DMS79 treated with DMSO at 0.1 percent for 48 hours (cell line): ENCODE data around the gene TM9SF3.

Experiments used
- DNase-seq: peaks from one replicate; lab custom pipeline; 2025; lab: John Stamatoyannopoulos, UW

Gene TM9SF3

DNA sequence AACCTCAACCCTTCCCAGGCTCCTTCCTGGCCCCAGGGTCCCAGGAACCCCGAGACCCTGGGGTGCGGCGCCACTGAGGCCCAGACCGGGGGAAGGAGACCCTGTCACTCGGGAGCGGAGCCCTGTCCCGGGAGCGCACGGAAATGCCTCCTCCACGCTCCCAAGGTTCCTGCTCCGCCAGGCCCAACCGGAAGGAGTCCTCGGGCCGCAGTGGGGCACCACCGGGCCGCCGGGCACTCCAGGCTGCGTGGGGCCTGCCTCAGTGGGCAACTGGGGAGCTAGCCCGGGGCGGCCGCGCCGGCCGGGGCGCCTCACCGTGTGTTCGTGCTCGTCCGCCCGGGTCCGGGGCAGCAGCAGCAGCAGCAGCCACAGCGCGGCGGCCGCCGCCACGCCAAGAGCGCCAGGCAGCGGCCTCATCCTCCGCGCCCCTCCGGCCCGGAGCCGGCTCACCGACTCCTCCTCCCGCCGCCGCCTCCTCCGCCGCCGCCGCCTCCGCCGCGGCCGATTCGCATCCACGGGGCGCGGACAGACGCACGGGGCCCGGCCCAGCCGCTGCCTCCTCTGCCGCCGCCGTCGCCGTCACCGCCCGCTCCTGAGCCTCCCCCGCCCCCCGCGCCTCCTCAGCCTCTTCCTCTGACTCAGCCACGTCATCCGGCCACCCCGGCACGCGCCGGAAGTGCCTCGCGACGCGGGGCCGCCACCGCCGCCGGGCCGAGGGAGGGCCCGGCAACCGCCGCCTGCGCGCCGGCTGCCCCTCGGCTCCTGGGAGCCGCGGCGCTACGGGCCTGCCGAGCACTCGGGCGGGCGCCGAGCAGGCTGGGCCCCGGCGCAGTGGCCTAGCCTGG lies at the start of gene TM9SF3:
Gene TM9SF3, minus strand, starts transcription at position 594 of the 845 bp plus-strand sequence. Its CDS starts 177 bp downstream, at position 417.
- peak; percentile 38 for DNase-seq

DNA sequence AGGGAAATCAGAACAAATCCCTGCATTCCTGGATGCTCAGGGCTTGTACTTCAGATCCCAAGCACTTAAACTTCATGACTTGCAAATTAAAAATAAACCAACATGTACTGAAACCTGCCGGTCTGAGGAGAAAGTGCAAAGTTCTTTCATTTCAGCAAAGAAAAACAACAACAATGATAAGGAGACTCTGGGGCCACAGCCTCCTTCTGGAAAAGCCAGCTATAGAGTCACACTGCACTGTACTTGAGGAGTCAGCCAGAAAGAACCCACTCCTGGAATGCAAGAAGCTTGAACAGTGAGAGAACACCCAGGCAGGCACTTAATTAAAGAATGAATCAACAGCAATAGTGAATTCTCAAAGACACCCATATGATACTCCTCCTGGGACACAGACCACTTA lies 49.7 kb upstream of the TM9SF3 start:
- no peak for DNase-seq

DNA sequence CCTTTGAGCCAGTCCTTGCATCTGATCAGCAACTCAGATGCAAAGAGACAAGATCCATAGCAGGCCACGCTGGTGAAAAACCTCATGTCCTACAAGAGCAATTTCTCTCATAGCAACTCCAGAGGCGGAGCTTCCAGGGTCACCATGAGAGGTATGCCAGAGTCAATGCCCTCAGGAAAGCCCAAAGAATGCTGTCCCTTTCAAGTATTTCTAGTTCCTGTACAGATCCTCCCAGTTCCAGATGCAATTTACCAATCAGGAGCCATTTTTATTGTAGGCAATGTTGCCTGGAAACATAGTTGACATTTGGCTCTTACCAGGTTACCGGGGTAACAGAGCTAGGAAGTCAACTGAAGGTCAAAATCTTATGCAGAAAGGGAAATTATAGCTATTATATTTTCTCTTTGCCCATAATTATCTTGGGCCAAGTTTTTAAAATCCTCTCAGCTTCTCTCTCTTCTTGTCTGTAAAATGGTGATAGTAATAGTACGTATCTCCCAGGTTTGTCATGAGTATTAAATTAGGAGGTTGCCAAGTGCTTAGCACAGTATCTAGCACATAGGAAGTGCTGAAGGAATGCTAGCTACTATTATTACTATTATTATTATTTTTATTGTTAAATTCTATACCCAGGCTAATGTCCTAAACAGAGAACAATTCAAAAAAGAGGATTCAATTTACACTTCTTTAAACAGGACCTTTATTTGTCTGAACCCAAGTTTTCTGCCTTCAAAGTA lies 46.3 kb upstream of the TM9SF3 start:
- DNase-seq: no peak

DNA sequence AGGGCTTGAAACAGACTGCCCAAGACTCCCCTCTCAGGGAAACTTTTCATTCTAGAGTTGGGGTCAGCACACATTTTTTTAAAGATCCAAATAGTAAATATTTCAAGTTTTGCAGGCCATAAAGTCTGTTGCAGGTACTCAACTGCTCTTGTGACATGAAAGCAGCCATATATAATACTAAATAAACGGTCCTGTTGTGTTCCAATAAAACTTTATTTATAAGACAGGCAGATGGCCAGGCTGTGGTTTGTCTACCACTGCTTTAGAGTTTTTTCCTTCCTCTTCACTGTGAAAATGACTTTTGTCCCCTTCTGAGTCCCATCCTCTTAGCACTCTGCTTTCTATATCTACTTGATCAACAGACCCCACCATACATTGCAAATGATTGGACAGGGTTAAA lies 40.5 kb upstream of the TM9SF3 start:
- no peak for DNase-seq

DNA sequence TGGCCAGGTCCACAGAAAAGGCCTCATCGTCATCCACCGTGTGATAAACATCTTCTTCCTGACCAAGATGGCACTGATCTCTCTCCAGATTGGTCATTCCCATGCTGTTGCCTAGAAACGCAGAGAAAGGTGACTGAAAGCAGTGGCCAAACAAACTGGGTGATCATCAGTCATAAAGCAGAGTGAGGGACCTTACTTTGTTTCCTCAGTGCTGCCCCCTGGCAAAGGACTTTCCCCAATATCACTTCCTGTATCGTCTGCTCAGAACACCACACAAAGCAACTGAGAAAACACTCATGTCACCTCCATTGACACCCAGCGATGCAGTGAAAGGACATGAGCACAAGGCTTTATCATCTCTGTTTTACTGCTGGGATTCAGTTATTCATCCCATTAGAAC lies 40.0 kb upstream of the TM9SF3 start:
- no peak for DNase-seq

DNA sequence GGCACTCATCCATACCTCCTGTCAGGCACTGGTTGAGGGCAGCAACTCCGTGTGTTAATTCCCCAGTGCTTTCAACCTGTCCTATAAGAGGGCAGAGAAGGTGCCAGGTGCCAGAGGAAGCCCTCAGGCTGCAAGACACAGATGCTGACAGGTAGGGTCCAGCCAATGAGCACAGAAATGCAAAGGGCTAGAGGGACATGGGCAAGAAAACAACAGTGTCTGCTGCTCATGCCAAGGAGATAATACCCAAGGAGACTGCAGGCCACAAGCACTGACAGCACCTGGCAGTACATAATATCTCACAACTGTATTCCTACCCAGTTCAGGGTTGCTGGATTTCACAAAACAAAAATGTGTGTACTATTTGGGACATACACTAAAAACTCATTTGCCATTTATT lies 38.4 kb upstream of the TM9SF3 start:
- no peak for DNase-seq

DNA sequence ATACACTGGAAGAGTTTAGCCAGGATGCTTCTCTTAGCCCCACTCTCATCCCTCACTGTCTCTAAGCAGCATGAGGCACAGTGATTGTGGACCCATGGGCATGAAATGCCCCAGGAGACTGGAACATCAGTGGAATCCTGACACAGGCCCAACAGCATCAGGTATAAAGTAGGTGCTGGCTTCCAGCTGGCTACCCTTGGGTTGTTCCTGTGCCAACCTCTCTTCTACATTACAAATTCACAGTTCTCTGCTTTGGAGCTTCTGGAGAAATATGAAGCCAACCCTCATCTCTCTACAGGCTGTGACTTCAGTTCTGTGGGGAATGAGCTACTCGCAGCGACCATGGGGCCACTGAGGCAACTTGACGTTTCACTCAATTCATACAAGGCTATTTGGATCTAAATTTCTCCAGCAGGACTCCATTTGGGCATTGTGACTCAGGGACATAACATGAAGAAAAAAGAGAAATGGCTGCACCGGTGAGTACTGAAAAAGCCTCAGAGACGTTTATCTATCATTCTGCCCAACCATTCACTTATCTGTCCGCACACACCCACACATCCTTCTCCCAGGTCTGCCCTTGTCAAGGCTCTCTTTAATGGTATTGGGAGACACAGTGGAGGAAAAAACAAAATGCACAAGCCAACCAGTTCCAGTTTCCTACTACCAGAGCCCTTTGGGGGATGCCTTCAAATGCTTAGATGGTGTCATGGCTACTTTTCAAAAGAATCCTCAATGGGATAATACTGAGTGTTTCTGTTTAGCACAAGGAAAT lies 35.4 kb upstream of the TM9SF3 start:
- no peak for DNase-seq

DNA sequence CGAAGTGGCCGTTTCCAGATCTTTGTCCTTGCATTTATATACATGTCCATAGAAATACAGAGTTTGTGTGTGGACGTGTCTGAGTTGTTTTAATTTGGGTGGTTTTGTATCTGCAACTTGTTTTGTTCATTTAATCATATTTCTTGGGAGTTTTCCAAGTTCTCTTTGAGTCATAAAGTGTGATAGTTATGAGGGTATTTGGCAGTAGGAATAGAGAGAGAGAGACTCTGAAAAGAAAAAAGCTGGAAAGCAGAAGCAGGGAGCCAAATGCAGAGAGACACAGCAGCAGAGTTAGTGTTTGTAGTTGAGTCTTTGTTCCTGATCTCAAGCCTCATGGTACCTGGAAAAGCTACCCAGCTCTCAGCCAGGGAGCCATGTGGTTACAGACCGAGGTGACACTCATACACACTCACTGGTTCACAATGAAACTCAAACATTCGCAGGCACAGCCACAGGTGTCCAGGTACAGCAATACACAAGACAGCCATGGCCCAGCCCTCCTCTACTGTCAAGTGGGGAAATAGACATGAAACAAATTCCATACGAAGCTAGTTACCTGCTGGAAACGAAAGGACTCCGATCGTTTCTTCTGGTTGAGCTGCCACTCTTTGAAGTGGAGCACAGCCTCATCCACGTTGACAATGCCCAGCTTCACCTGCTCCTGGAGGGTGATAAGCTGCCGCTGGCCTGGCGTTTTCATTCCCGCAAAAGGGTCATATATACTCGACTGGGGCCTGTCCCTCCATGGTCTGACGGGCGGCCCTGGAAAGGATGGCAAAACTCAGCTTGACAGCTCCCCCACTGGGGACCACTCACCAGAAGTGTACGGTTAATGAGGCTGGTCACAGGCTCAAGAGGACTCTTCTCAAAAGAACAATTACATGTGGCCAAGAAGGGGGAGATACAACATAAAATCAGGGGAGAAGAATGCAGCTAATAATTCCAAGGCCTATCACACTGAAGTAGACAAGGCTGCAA lies 33.3 kb upstream of the TM9SF3 start:
- peak; percentile 3 for DNase-seq

DNA sequence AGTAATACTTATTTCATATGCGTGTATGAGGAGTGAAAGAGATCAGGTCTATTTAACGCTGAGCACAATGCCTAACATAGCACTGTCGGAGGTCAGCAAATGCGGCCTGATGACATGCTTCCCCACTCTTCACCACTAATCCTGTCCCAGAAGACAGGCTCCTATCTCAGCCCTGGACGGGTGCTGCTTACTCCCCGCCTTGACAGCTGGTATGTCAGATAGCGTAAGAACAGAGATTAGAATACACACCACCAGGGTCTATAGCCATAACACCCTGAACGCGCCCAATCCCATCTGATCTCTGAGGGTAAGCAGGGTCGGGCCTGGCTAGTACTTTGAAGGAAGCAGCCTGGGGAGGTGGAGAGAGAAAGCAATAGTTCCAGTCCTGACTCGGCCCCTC lies 32.3 kb upstream of the TM9SF3 start:
- no peak for DNase-seq

DNA sequence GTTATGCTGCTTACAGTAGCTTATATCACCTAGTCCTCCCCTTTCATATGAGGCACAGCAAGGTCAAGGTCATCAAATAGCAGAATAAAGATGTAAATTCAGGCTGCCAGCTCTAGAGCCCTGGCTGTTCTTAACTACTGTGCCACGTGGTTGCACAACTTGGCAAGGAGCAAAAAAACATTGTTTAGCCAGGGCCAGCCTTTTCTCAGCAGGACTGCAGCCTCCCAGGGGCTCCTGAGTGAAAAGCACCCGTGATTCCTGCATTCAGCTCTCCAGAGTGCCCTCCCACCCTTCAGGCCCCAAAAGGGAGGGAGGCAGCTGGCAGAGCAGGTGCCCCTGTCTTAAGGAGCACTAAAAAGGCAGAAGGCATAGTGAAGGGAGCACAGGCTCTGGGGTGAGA lies 31.8 kb upstream of the TM9SF3 start:
- peak; percentile 29 for DNase-seq

DNA sequence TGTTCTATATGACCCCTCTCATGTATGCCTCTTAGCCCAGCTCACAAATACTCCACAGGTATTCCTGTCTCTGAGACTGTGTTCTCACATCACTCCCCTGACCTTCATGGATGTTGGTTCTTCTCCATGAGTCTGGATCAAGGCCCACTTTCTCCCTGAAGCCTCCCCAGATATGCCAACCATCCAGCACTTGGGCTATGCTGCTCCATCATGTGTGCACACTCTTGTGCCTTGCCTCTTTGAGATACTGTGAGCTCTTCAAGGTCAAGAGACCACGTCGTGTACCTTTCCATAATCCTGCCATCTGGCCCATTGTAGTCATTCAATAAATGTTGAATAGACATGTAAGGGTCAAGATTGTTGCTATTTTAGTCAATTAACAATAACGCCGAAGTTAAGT lies 30.1 kb upstream of the TM9SF3 start:
- DNase-seq: no peak

DNA sequence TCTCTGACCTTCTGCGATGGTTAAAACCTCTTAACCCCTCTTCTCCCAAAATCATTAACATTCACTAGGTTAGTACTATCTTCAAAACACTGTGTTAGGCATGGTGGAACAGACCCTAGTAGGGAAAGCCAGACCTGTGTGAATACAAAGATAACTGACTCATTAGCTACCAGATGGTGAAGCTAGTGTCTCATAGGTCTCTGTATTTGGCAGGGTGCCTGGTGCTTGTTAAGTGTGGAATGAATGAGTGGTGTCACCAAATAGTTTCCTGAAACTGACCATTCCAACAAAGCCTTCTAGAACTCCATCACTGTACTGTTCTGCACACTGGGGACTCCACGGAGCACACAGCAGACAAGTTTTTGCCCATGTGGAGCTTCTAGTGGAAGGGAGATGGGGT lies 27.7 kb upstream of the TM9SF3 start:
- DNase-seq: no peak

DNA sequence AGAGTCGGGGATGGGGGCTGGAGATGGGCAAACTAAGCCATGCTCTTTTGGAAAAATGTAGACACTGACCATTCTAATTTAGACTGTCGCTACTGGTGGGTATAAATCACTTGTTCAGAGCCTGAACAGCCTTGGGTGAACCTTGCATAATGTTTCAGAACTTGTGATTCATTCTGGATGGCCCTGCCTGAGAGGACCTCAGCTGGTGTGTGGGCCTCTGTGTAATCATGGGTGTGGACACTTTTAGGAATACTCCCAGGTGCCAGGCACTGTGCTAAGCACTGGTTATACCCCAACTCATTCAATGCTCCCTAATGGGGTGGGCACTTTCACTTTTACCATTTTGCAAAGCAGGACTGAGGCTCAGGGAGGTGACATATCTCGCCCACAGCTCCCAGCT lies 26.8 kb upstream of the TM9SF3 start:
- DNase-seq: no peak

DNA sequence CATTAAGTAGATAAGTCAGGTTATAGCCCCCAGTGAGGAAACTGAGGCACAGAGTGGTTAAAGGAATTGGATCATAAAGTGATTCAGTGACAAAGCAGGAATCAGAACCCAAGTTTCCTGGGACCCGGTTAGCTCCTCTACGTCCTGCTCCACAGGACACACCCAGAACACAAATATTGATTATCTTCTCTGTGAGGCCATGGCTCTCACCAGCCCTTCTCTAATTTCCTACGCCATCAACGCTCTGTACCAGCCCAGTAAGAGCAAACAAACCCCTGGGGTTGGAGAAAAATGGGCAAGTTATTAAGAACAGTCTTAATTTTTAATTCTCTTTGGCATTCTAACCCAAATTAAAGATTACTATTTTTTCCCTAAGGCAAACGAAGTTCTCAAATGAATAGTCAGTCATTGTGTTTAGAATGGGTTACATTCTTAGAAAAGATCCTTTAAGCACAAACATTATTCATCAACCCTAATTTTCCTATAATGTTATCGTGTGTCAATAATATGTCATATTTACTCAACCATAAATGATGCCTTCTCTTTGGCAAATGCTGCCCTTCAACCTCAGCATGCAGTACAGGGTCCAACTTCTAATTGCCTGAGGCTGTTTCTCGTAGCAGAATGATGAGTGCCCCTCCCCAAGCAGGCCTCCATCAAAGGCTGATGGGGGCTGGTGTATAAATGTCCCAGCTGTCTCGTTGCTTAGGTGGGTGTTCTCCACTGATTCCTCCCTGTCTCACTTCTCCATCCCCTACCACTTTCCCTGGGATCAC lies 25.4 kb upstream of the TM9SF3 start:
- no peak for DNase-seq

DNA sequence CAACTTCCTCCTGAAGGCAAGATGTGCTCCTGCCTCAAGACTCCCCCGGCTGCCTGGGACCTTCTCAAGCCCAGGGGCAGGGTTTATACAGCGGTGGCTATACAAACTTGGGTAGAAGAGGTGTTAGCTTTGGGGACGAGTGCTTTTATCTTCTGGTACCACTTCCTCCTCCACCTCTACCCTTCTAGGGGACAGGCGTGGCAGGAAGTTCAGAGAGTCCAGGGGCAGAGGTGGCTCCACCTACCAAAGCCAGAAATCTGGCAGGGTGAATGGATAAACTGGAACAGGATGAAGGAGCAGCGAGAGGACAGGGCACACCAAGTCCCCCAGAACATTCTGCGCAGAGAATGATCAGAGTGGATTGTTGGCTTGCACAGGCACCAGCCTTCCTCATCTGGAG lies 24.0 kb upstream of the TM9SF3 start:
- DNase-seq: no peak

DNA sequence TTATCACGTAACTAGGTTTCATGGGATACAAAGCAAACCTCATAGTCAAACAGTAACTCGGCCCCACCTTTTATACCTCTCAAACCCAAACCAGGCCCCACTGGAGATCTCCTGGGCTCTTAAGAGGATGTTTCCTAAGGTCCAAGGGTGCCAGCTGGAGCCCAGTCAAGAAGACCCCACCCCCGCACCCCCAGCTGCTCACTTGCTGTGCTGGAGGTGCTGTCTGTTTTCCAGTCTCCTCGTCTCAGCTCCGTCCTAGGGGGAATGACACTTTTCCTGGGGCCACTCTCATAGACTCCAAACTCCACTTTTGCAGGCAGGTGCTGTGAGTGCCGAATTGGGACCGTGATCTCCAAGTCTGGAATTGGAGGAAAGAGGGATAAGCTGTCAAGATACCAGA lies 22.7 kb upstream of the TM9SF3 start:
- no peak for DNase-seq

DNA sequence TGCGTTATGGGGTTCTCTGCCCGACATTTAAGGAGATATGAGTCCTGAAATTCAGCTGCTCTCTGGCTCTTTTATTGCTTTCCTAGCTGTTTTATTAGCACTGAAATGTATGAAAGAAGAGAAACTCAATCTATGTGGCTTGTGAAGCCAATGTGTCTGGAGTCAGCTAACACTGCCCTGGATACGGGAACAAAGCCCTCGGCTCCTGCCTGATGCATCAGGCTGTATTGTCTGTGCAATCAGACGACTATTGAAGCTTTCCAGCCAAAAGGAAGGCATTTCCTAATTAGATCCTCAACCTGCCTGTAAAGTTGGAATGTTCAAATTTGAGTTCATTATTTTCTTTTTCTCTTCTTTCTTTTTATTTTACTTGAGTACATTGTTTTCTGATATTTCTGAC lies 22.0 kb upstream of the TM9SF3 start:
- no peak for DNase-seq

DNA sequence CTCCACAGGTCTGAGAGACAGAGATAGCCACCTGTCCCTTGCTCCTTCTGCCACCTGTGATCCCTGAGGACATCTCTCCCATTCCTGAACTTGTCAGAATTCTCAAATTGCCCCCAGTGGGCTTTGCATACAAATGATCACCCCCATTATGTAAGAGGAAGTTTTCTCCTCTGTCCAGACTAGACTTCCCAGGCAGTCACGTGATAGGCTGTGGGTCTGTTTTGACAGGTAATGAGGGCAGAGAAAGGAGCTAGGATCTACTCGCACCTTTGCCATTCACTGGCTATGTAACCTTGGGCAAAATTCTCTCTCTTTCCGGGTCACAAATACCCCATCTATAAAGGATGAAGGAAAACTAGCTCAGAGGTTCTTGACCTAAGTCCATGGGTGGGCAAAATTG lies 21.4 kb upstream of the TM9SF3 start:
- DNase-seq: no peak

DNA sequence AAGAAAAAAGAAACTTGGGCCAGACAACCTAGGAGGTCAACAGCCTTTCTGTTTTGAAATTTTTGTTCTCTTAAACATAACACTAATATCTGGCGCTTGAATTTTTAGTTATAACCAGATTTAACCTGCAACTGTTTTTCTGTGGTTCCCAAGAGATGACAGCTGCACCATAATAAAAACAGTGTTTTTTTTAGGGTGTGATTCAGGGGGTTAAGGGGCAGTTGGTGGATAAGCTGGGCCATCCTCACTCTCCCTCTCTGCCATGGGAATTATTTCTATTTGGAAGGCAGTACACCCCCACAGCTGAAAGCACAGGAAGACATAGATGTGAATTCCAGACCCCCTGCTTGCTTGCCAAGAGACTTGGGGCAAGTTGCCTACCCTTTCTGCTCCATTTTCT lies 20.1 kb upstream of the TM9SF3 start:
- no peak for DNase-seq

DNA sequence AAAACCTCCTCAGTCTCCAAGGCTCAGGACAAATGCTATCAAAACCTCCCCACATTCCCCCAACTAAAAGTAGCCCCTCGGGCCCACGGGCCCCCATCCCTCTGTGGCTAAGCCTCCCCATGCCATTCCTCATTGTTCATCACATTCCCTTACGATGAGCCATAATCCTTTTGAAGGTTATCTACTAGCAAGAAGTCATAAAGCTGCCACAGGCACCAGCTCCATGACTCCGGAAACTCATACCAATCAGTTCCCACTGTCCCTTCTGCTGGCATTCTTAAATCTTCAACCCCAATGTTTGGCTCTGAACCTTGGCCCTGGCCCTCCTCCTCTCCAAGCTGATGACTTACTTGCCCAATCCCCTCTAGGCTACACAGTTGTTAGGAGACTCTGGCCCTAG lies 19.4 kb upstream of the TM9SF3 start:
- DNase-seq: no peak

DNA sequence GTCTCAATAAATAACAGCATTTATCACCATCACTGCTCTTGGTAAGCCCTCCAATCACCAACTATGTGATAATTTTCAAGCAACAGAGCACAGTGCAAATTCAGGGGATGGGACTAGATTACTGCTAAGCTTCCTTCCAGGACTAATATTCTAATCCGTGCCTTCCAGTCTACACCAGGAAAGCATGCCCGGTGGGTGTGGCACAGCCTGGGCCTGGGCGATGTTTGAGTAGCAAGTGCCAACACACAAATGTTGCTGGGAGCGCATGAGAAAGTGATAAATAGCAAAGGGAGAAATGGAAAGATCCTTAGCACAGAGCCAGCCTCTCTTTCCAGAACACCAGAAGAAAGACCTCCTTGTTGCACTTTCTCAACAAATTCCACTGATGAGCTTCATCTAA lies 13.5 kb upstream of the TM9SF3 start:
- no peak for DNase-seq
